Superior temporal gyrus (tissue), 1 donor: ENCODE results near the gene HILPDA.

Source experiments
- DNase-seq: peaks from one replicate; pipeline ENCODE4 v3.0.0-alpha.2; 2016; ENCODE audit errors: extremely low spot score

HILPDA gene, protein sequence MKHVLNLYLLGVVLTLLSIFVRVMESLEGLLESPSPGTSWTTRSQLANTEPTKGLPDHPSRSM

DNA sequence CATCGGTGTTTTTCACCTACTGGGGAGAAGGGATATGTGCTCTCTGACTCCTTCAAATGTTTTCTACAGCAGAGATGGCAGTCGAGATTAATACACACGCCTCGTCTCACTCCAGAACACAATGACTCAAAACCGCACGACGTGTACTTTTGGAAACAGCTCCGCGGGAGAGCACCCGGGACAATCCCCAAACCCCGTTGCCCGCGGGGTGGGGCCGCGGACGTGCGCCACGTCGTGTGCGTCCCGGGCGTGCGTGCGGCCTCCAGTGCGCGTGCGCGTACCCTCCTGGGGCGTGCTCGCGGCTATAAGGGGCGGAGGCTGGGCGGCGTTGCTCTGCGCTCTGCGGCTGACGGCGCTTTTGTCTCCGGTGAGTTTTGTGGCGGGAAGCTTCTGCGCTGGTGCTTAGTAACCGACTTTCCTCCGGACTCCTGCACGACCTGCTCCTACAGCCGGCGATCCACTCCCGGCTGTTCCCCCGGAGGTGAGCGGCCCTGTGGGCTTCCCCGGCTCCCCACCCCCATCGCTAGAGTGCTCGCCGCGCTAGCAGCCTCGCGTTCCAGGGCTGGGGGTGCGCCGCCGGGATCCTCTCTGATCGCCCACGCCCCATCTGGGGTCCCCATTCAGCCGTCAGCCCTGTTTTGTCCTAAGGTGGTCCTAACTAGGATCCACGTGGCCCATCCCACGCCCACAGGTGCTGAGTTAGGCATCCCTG is at the start of gene HILPDA:
Gene HILPDA, plus strand, starts transcription at position 336 of the 712 bp plus-strand sequence. CDS start 1,391 bp downstream, outside the sequence.
- DNase-seq = peak; percentile 89

DNA sequence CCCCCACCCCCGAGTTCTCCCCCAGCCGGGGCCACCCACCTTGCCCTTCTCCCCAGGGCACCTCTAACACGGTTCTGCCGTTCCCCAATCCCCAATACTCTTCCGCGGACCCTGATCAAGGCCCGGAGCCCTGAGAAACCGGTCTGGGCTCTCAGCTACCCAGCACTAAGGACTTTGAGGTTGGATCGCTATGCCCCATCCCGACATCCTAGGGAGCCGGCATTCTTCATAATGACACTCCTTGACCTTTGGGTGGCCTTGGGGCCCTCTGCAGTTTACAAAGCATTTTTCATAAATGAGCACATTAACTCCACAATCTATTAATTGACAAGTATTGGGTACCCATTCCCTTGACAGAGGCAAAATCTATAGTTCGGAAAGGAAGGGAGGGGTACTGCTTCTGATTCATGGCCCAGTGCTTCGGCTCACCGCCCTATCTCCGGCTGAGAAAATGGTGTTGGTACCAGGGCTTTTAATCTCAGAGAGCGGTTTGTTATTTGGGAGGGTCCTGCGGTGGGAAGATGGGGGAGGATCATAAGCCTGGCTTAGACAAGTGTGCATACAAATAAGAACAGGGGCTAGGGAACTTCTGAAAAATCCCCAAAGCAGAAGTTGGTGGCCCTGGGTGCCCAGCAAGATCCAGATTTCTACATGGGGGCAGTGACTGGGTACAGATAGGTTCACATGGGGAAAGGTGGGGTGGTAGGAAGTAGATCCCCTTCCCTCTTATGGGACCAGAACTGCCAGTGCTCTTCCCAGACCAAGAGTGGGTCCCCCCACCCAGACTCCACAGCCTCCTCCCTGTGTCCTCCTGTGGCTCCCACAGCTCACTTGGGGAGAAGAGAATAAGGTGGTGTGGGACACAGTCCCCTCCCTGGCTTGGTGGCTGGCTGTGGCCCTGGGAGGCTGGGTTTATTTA is 49.1 kb upstream of the HILPDA start:
- DNase-seq = no peak

DNA sequence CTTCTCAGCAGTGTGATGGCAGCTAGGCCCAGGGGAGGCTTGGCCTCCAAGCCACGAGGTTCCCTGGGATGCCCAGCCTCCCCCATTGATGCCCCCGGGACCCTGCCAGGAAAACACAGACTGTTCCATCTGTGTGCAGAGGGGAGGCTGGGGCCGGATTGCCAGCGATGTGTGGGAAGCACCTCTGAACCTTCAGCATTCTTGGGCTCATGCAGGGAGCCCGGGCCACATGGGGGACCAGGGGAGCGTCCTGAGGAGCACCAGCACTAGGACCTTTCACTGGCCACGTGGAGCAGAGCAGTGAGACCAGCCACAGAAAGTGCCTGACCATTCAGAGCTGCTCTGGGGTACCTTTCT is 48.5 kb upstream of the HILPDA start:
- DNase-seq = no peak

DNA sequence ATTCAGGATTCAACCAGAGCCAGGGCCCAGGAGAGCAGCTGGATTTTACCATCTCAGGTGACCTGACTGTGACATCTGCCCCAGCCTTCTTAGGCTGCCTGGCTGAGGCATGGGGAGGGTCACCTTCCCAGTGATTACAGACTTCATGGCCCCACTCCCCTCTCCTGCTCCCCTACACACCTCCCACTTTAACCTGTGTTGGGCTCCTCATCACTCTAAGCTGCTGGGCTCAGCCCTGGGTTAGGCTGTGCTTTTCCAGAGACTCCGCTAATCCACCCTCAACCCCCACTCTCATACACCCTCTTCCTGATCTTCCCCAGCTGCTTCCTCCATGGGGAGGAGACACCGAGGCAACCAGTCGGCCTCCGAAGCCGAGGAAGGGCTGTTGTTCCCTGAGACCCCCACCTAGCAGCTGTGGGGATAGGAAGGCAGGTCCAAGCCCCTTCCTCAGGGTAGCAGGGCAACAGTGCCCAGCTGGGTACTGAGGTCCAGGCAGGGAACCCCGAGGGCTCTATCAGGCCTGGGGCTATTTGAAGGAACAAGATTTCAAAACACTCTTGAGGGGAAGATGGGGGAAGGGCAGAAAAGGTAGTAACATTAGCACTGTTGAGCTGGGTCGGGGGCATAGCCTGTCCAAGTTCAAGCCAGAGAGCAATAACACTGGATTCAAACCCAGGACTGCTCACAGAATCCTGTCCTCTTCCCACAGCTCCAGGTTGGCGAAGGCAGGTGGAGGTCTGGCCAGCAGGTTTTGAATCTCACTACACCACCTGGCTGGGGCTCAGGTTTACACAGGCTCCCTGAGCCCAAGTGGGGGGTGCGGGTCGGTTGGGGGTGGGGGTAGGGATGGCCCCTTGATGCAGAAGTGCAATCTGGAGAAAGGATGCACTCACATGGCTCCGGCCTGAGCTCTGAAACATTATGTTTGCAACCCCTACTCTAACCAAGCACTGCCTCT is 47.6 kb upstream of the HILPDA start:
- DNase-seq = no peak

DNA sequence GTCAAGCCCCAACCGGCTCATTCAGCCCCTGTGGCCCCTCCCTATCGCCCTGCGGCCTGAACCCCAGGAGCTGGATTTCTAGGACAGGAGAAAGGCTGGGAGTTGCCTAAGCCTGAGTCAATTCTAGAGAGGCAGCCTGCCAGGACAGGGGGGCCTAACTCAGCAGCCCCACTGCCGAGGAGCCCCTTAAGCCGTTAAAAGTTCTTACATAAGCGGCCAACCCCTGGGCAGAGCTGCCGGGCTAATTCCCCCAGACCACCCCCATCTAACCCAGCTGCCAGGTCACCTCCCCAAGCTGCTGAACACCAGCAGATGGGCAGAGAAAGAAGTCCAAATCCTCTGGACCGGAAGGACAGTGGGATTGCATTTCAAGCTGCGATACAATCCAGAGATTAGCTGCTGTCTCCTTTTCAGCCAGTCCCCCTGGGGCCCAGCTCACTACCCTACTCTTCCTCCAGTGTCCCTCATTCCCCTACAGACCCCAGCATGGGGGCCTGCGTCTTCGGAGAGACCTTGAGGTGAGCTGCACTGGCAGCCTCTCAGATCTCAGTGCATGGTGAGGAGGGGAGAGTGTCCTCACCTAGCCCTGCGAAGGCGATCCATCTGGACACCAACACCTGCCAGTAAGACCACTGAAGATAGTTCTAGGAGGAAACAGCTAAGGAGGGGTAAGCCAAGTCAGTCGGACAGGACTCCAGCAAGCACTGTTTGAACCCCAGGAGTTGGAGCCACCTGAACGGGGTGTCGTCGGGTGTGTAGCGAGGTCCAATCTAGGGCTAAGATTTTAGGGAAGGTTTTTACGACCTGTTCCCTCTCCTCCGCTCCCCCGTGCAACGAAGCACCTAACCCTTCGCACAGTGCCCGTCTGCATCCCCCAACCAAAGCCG is 46.7 kb upstream of the HILPDA start:
- DNase-seq = no peak

DNA sequence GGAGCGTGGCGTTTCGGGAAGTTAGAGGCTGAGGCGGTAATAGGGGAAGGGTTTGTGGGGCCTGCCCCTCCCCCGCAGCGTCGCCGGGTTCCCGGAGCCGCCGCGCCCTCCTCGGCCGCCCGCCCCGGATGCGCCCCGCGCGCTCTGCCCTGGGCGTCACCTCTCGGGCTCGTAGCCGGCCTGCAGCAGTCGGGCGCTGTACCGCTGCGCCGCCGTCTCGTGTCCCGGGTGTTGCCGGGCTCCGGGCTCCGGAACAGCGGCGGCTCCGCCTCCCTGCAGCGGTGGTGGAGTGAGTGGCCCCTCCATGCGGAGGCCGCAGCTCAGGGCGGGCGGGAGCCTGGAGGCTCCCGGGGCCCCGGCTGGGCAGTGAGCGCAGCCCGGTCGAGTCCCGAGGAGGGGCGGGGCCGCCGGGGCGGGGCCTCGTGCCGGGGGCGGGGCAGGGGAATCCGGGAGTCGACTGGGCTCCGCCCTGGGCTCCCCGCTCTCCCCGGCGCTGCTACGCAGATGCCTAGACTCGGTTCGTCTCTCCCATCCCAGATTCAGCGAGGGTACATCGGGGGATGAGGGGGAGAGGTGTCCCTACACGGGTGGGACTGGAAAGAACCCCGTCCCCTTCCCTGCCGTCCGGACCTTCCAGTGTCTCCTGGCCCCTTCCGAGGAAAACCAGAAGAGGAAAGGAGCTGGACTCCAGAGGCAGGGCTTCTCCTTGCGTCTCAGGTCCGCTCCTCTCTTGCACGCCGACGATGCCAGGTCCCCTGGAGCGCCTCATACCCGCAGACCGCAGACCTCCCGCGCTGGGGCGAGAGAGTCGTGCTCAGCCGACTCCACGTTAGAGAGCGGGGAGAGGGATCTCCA is 45.9 kb upstream of the HILPDA start, which contains the start of gene IMPDH1:
Gene IMPDH1, minus strand, starts transcription at position 387 of the 855 bp plus-strand sequence. Its CDS starts 81 bp downstream, at position 306.
- DNase-seq = peak; percentile 64

DNA sequence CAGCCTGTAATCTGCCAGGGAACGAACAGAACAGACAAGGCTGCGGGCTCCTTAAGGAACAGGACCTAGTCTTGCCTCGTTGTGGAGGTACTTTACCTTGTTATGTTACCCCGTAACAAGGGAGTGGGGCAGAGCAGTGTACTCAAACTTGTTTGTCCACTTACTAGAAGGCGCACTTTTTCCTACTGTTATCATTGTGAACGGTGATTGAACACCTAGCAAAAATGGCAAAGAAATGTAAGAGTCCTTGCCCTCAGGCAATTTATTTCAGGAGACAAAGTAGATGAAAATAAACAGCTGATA is 45.3 kb upstream of the HILPDA start:
- no peak for DNase-seq

DNA sequence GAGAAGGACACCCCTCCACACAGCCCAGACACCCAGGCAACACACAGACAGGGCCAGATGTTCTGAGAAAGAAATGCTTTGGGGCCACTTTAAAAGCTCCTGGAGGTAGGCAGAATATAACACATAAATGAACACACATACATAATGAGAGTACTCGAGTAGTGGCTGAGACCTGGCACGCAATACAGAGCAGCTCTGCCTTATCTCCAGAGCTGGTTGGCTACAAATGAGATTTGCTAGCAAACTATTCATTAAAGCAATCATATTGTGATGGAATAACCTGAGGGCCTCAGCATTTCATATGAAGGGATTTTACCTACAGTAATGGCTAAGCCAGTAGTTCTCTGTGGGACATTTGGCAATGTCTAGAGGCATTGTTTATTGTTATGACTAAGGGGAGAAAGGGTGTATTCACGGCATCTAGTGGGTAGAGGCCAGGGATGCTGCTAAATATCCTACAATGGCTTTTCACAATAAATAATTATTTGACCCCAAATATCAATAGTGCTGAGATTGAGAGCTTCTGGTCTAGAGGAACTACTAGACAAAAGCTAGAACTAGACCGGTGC is 40.4 kb upstream of the HILPDA start:
- DNase-seq = no peak

DNA sequence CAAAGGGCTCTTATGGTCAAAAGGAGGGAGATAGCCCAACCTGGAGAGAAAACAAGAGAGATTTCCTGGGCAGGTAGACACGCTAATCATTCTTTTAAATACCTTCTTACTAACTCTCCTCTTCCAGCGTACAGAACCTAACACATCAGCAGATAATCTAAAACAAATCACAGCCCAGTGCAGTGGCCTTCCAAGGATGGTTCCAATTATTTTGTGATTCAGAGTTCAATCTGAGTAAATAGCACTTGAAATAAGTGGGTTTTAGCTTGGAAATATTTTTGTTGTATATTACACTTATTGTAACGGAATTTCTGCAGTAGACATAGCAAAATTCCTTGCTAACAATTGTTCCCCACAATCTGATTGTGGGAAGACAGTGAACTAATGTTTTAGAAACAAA is 38.6 kb upstream of the HILPDA start:
- DNase-seq = no peak

DNA sequence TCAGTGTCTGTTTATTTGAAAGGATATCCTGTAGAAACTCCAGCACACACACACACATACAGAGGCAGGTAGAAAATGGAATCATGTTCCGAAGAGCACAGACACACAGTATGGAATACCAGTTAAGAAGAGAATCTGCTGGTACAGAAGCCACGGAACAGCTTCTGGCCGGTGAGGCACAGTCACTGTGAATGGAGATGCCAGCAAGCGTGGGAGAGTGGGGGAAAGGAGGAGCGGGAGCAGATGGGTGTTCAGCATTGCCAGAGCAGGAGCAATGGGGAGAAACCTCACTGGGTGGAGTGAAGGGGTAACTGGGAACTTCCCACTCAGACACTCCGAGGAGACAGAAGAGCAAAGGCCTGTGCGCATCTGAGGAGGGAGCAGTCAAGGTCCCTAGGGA is 36.4 kb upstream of the HILPDA start:
- no peak for DNase-seq

DNA sequence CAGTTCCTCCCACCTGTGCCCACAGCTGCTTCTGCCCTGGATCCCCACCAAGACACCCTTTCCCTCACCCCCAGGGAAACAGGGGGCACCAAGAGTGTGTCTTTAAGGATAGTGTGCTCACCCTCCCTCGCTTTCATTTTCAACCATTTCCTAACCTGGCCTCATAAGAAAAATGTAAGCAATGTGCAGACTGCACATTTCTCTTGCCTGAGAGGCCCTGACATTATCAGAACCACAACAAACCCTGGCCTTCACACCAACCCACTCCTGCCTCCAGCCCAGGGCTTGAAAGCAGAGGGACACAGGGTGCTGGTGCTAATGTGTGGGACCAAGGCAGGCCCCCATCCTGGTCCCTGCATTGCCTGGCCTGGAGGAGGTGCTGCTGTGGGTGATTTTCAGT is 34.9 kb upstream of the HILPDA start:
- no peak for DNase-seq

DNA sequence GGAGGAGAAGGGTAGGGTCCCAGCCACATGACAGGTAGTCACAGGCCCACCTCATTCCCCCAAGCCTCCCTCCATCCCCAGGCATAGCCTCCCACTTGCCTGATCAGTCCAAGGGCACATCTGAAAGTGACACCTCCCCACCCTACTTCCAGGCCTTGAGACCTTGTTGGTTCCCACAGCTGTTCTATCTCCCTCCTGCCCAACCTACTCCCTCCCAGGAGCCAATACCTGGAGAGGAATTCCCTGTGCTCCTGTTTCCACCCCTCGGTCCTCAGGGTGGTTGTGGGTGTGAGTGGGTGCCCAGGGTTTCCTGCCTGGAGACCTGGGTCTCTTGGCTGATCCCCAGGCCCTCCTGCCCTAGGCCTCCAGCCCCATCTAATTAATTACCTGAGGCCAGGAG is 34.3 kb upstream of the HILPDA start:
- DNase-seq = no peak

DNA sequence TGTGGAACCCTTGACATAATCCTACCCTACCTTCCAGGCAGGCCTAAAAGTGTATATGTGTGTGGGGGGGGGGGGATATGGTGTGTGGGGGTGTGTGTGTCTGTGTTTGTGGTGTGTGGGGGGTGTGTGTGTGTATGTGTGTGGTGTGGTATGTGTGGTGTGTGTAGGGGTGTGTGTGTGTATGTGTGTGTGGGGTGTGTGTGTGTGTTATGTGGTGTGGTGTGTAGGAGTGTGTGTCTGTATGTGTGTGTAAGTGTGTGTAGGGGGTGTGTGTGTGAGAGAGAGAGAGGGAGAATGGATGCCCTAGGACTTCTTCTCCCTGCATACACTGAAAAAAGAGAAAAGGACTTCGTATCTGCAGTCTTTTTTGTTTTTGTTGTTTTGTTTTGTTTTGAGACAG is 33.6 kb upstream of the HILPDA start:
- DNase-seq = no peak

DNA sequence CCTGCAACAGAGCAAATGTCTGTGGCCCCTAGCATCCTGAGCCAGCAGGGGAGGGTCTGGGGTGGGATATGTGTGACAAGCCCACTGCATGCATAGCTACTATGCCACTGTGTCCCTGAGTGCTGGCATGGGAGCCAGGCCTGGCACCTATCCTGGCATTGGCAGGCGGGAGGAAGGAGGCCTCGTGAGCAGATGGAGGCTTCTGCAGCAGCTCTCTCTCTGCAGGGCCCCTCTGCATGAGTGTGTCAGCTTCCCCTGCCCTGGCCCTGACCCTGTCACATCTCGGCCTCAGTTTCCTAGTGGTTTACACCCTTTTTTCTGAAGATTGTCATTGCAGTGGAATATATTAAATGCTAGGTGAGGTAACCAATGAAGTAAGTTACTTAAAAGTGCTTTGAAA is 32.8 kb upstream of the HILPDA start:
- DNase-seq = no peak

DNA sequence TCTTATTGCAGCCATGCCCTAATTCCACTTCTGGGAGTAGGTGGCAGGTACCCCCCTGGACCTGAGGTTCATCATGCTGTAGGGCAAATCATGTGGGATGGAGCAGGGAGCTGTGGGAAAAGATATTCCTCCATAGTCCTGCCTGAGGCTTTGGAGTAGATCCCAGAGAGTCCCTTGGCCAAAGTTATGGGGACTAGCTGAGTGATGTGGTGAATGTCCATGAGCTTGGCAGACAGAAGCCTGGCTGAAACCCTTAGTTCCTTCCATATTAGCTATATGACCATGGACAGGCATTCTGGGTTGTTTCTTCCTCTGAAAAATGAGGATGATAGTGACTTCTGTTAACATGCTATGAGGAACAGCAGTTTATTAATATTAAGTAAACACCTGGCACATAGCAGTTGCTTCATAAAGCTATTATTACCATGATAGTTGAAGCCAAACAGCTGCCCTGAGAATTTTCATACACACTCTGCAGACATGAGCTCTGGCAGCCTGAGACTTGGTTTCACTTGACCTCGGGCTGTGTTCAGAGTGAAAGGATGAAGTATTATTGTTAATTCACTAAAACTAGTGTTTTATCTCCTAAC is 30.9 kb upstream of the HILPDA start:
- no peak for DNase-seq

DNA sequence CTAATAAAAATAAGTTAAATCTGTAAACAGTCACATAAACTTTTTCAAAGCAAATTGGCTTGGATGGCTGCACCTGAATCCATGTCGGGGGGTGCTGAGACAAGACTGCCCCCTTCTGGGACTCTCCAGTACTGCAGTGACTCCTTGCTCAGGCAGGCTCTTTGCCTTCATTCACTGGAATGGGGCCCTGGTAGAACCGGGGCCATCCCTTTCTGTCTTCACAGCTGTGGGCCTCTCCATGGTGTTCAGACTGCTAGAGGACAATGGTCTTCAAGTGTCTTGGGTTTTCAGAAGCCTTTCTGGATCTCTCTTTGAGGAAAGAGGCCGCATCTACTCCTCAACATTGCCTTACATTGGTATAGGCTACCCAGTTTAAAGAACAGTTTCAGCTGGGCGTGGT is 29.8 kb upstream of the HILPDA start:
- peak; percentile 82 for DNase-seq

DNA sequence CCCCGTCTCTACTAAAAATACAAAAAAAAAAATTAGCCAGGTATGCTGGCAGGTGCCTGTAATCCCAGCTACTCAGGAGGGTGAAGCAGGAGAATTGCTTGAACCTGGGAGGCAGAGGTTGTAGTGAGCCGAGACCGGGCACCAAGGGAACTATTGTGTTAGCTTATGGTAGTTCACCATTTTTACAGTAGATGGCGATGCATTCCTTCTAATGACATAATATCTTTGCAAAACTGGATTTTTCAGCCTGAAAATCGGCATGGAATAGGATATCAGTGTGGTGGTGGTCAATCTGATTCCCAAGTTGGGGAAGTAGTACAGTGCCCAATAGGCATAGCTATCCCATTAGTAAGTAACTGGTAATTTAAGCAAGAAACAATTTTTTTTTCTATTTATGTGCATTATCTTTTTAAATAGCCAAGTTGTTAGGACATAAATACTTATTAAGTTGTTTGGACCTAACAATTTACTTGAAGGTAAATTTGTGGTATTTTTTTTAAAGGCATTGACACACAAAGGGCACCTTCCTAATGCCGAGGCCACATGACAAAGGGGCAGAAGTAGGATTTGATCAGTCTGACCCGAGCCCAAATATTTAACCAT is 28.3 kb upstream of the HILPDA start:
- peak; percentile 92 for DNase-seq

DNA sequence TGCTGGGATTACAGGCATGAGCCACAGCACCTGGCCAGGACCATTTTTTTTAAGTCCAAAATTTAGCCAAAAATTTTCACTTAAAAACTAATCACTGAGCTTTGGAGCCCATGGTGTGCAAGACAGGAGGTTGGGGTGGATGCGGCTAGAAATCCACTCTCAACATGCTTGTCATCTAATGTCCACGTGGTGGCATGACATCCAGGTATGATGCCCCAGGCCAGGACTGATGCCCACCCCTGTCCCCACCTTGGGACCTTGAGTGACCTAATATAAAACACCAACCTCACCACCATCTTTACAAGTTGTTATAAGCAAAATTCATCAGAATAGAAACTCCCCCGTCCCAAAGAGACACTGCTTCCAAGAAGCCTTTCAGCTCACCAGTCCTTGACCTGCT is 25.5 kb upstream of the HILPDA start:
- DNase-seq = no peak

DNA sequence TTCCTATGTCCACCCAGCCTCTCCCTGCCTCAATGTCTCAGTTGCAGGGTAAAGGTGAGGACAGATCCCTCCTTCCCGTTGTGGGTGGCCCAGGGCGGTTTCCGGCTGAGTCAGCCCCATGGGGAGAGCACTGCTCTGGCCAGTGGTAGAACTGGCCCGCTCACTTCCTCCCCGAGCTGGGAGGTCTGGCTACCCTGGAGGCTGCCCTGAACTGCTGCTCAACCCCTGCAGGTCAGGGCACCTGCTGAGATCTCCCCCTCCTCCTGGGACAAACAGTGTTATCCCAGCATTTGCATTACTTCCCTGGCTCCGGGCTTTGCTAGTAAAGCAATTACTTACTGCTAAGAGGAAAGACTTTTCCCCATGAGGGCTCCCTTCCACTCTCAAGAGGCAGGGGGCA is 24.5 kb upstream of the HILPDA start:
- no peak for DNase-seq
